Progenitor cell of endocrine pancreas (in vitro differentiated cells): ENCODE measurements around the gene DSG2. TPM values are rescaled to one million over a fixed set of nuclear protein-coding genes. Genes with fewer than 3 reads are reported as not detected.

Experiments used
- DNase-seq: peaks from one replicate; pipeline ENCODE4 v3.0.0; 2021; ENCODE audit warnings: low spot score; ENCODE audit not compliant: unreplicated experiment
- H3K27ac Mint-ChIP-seq: 2 replicates; pipeline ENCODE4 v1.8.0; 2021; ENCODE audit warnings: mild to moderate bottlenecking, moderate library complexity, mixed read lengths
- H3K27me3 Mint-ChIP-seq: 2 replicates; pipeline ENCODE4 v1.8.0; 2021; ENCODE audit warnings: mixed read lengths
- H3K36me3 Mint-ChIP-seq: 2 replicates; pipeline ENCODE4 v1.8.0; 2022; ENCODE audit warnings: mixed read lengths; ENCODE audit not compliant: insufficient read depth
- H3K4me1 Mint-ChIP-seq: 2 replicates; pipeline ENCODE4 v1.8.0; 2021; ENCODE audit warnings: low read depth, mixed read lengths
- H3K4me3 Mint-ChIP-seq: 2 replicates; pipeline ENCODE4 v1.8.0; 2021; ENCODE audit warnings: low read depth, mild to moderate bottlenecking, moderate library complexity, mixed read lengths
- H3K9me3 Mint-ChIP-seq: 2 replicates; pipeline ENCODE4 v1.8.0; 2021; ENCODE audit warnings: low read depth, mixed read lengths
- total RNA-seq: library from RNA; stranded (reverse); gene quantifications from 2 replicates; pipeline ENCODE4 v1.2.1, GENCODE V29; 2021
- TF ChIP-seq, protein P1 (sequence below): fragments of 200-600 bp; sonication (generic); IDR thresholded peaks from one replicate; pipeline ENCODE4 v1.5.0; 2021; ENCODE audit warnings: antibody characterized with exemption, mild to moderate bottlenecking; ENCODE audit not compliant: unreplicated experiment

The DSG2 gene
- total RNA-seq, 1 donor from 2014 or later = 120 TPM

DNA sequence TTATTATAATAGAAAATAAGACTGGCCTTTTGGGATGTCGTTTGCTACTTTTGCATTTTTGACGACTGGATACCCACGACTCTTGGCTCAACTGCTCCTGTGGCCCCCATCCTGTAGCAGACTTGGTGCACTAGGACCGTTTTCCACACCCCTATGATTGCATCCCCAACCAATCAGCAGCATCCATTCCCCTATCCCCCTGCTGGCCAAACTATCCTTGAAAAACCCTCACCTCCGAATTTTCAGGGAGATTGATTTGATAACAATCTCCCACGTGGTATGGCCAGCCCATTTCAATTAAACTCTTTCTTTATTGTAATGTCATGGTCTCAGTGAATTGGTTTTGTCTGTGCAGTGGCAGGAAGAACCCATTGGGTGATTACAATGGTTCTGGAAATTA, 55.8 kb downstream of the DSG2 start:
- DNase-seq = no peak
- Mint-ChIP-seq H3K27me3 (no peaks in the 10 kb centered on the region), H3K36me3 (peaks cover 9% of the 10 kb centered on the region)

DNA sequence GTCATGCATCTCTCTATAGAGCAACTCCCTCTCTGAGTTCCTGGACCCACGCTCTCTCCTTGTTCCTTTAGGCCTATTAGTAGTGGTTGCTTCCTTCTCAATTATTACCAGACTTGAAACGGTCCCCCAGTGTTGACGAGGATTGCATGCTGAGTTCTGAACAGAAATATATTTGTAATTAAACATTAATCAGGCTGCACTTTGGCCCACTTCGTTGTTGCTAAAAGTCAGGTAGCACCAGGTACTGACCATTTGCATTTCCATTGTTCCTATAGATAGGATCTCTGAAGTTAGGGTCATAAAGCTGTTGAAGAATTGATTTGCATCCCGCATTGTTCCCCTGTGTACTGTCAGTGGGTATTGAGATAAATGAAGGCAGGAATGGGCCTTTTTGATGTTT, 56.8 kb downstream of the DSG2 start:
- TF ChIP-seq, protein P1, sequence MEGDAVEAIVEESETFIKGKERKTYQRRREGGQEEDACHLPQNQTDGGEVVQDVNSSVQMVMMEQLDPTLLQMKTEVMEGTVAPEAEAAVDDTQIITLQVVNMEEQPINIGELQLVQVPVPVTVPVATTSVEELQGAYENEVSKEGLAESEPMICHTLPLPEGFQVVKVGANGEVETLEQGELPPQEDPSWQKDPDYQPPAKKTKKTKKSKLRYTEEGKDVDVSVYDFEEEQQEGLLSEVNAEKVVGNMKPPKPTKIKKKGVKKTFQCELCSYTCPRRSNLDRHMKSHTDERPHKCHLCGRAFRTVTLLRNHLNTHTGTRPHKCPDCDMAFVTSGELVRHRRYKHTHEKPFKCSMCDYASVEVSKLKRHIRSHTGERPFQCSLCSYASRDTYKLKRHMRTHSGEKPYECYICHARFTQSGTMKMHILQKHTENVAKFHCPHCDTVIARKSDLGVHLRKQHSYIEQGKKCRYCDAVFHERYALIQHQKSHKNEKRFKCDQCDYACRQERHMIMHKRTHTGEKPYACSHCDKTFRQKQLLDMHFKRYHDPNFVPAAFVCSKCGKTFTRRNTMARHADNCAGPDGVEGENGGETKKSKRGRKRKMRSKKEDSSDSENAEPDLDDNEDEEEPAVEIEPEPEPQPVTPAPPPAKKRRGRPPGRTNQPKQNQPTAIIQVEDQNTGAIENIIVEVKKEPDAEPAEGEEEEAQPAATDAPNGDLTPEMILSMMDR = no peak

More for the DNA sequence above, 55.8 kb downstream of the DSG2 start:
- no peak overlapping the region for H3K27ac Mint-ChIP-seq
- TF ChIP-seq, protein P1 = peak; percentile 15
- H3K4me1 Mint-ChIP-seq = peaks cover 20% of the 10 kb centered on the region
- peaks cover 4% of the 10 kb centered on the region for H3K9me3 Mint-ChIP-seq
- no peak overlapping the region for H3K4me3 Mint-ChIP-seq

DNA sequence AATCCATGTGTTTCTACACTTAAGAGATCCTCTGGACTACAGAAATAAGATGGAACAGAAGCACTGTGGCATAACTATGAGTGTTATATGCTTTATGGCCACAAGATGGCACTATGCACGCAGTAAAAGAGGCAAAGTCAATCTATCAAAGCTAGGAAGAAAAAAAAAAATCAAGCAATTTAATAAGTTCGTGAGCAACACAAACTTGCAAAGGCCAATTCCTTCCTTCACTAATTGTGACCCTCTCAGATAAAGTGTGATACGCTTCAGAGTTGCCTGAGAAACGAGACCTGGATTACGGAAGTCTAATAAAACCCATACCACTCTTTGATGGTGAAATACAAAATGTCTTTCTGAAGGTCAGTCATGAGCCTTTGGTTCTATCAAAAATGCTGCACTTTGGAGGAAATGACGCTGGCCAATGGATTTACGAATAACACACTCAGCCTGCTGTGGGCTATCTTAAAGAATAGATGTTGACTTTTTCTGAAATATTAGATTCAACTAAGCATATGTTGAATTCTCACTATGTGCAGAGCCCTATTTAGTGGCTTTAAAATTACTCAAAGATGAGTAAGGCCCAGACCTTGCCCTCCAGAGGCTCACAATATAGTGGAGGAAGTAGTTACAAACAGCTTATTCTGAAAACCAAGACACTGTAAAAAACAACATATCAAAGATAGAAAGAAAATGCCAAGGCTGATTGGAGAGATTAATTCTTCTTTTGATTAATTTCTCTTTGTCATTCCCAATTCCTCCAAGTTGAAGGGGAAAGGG, 58.2 kb downstream of the DSG2 start:
- H3K36me3 Mint-ChIP-seq = peaks cover 2% of the 10 kb centered on the region
- no peaks in the 10 kb centered on the region for H3K9me3 Mint-ChIP-seq
- H3K4me1 Mint-ChIP-seq = peaks cover 16% of the 10 kb centered on the region
- peak; percentile 20 for DNase-seq
- H3K27ac Mint-ChIP-seq = peak overlapping the region; percentile 90
- TF ChIP-seq, protein P1 = peak; percentile 86
- no peaks in the 10 kb centered on the region for H3K27me3 Mint-ChIP-seq
- no peak overlapping the region for H3K4me3 Mint-ChIP-seq

More for the DNA sequence above, 56.8 kb downstream of the DSG2 start:
- DNase-seq = no peak
- Mint-ChIP-seq H3K27me3 (no peaks in the 10 kb centered on the region), H3K4me3 (no peak overlapping the region), H3K36me3 (peaks cover 4% of the 10 kb centered on the region), H3K4me1 (peaks cover 16% of the 10 kb centered on the region), H3K9me3 (no peaks in the 10 kb centered on the region), H3K27ac (no peak overlapping the region)

DNA sequence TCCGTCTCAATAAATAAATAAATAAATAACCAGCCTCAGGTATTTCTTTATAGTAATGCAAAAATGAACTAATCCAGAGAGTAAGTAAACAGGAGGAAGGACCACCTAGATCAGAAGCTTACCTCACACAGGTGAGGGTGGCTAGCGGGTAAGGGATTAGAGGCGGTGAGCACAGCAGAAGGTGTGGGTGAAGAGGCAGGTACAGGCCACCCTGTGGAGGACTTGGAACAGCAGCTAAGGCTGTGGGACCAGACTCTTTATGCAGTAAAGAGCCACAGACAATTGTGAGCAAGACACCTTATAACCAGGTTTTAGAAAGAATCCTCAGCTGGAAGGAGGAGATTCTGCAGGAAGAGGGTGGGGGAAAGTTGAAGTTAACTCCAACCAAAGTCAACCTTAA, 59.5 kb downstream of the DSG2 start:
- Mint-ChIP-seq H3K36me3 (no peaks in the 10 kb centered on the region), H3K4me1 (peaks cover 13% of the 10 kb centered on the region), H3K4me3 (no peak overlapping the region), H3K9me3 (no peaks in the 10 kb centered on the region), H3K27ac (no peak overlapping the region), H3K27me3 (no peaks in the 10 kb centered on the region)
- DNase-seq = no peak
- TF ChIP-seq, protein P1 = peak; percentile 15

DNA sequence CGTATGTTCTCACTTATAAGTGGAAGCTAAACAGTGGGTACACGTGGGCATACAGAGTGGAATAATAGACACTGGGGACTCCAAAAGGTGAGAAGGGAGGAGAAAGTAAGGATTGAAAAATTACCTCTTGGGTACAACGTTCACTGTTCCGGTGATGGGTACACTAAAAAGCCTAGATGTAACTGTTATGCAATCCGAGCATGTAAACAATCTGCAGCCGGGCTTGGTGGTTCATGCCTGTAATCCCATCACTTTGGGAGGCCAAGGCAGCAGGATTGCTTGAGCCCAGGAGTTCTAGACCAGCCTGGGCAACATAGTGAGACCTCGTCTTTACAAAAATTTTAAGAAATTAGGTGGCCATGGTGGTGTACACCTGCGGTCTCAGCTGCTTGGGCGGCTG, 60.6 kb downstream of the DSG2 start:
- no peak overlapping the region for H3K4me3 Mint-ChIP-seq
- H3K9me3 Mint-ChIP-seq = no peaks in the 10 kb centered on the region
- H3K4me1 Mint-ChIP-seq = peaks cover 24% of the 10 kb centered on the region
- no peaks in the 10 kb centered on the region for H3K36me3 Mint-ChIP-seq
- TF ChIP-seq, protein P1 = no peak
- H3K27ac Mint-ChIP-seq = no peak overlapping the region
- no peak for DNase-seq
- H3K27me3 Mint-ChIP-seq = no peaks in the 10 kb centered on the region
